ENCODE data around the gene CPED1.

CPED1 gene

DNA sequence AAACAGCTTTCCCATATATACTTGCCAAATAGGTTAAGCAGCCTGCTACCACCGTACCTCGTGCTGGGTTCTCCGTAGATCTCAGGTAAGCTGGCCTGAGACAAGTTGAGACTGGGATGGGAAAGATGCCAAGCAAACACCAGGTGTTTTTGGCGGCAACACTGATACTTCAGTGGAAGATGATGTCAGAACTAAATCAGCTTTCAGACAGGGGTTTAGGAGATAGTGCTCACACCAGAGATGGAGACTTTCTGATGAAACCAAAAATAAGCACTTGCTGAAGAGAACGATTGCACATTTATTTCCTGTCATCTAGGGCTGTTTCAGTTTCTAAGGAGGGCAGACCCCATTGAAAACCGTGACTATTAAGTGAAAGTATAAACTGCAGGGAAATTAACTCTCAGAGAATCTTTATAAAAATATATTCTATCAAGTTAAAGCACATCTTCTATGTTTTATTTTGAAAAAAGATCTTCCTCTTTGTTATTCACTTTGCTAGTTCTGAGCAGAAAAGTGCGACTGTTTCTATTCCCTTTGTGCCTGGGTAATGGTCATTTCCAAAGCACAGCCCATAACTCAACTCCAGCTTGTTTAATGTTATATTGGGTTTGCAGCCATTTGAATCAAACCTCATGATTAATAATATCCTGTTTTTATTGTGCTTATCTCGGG lies 149.9 kb downstream of the CPED1 start:
- no peak for DNase-seq (ENCODE audit: low read depth in 2 of 2)

DNA sequence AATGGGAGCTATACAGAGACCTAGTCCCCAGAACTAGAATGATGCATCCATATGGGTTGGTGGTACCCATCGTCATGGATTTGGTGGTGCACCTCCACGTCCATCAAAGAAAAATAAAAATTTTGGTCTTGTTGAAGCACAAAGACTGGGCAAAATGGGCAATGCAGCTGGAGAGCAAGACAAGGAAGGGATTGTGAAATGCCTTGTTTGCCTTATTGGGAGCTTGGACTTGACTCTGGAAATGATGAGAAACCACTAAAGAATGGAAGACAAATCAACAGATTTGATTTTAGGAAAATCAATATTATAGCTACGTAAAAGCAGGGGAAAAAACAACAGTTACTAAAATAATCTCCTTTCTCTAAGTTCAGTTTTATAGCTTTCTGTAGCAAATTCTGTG lies 150.9 kb downstream of the CPED1 start:
- DNase-seq (ENCODE audit: low read depth in 2 of 2), result no peak

DNA sequence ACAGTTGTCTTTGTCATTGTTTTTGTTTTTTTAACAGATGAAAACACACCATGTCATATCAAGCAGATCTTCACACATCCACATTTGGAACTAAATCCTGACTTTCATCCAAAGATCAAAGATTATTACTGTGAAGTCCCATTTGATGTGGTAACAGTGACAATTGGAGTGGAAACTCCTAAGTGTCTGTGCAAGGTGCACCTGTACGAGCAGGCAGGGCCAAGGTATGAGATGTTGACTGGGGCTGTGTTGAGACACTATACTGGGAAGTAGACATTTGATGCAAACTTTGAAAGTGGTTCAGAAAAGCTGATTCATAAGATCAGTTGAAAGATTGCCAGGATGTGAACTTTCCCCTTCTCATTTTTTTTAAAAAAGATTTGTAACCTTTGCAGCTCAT lies 152.3 kb downstream of the CPED1 start:
- no peak for DNase-seq (ENCODE audit: low read depth in 2 of 2)

DNA sequence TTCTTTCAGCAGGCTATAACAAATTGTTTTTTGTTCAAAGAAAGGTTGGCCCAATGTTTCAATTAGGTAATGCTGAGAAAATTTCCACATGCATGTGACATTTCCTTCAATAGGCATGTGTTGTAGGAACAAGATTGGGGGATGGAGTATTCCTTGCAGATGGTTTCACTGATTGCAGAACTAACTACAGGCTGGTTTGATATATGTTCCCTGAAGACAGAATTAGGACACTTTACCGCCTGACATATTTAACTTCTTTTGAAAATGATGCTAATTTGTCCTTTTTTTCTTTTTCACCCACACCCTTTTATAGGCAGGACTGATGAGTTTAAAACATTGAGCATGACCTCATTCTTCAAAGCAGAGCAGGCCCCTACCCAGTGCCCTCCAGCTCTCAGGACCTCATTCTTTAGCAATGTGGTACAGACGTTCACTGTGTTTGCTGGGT lies 163.3 kb downstream of the CPED1 start:
- DNase-seq (ENCODE audit: low read depth in 2 of 2), result no peak

DNA sequence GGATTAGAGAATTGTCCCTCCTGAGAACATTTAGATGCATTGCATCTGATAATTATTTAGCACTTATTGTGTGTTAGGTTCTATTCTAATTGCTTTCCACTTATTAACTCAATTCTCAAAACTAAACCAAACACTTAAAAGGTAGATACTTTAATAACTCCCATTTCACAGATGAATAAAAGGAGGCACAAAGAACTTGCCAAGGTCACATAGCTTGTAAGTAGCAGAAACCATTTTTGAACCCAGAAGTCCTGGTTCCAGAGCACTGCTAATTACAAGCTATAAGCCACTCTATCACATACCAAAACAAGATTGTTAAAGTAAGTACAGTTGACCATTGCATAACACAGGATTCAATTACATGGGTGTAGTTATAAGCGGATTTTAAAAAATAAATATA lies 164.9 kb downstream of the CPED1 start:
- DNase-seq (ENCODE audit: low read depth in 2 of 2), result no peak

DNA sequence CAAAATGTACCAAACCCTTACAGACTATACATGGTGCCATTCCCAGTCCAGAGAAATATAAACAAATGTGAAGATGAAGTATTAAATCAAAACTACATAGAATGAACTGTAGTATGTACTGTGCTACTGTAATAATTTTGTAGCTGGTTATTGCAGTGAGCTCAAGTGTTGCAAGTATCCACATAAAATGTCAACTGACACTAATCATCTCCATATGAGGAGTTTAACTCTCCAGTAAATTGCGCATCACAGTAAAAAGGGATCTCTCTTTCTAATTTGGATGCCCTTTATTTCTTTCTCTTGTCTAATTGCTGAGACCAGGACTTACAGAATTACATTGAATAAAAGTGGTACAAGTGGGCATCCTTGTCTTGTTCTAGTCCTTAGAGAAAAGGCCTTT lies 165.5 kb downstream of the CPED1 start:
- DNase-seq (ENCODE audit: low read depth in 2 of 2), result no peak

DNA sequence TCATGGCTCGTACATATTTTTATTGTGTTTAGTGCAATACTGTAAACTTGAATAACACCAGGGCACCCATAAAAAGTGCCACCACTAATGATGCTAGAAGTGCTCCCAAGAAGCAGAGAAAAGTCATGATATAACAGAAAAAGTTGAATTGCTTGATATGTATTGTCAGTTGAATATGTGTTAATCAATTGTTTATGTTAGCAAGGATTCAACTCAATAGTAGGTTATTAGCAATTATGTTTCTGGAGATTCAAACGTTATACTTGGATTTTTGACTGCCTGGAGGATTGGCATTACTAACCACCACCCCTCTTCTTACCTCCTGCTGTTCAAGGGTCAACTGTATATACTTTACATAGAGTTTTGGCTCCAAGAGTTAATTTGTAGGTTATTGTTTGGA lies 168.3 kb downstream of the CPED1 start:
- DNase-seq (ENCODE audit: low read depth in 2 of 2), result no peak

DNA sequence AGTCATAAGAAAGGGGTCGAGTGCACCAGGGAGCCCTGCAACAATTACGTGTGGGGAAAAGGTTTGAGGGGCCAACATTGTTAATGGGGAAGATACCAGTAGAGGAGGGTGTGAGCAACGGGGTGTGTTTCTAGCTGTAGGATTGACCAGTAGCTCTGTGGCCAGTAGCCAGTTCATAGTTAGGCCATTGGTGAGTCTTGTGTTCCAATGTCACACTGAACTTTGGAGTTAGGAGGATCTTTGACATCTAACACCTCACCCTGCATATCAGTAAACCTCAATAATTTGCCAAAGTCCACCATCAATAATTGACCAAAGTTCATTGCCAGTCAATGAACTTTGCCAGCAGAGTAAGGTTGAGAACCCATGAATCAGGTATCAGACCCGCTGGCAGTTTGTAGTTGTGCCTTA lies 168.8 kb downstream of the CPED1 start:
- no peak for DNase-seq (ENCODE audit: low read depth in 2 of 2)

DNA sequence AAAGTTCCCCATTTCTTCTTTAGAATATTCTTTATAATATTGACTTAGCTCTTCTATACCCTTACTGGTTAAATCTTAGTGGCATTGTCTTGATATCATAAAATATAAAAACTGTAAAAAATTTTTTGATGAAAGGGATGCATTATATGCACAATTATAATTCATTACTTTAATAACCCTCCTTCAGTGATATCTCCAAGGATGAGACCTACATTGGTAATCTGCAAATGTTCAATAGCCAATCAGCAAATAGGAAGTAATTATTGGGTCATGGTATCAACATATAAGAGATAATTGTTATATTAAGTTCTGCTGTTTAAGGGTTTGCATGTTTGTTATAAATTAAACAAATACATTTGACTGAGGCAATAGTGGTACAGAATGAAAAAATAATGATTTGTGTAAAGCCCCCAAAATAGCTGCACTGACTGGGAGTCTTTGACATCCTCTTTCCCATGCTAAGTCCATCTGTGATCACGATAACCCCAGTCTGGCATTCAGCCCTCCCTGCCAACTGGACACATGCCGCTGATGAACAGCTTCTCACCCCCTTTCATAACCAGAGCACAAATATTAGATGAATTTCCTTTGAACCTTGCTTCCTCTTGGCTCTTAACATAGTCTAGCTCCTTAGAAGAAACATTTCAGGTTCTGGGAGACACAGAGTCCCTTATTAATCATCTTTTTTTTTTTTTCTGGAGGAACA lies 169.5 kb downstream of the CPED1 start:
- no peak for DNase-seq (ENCODE audit: low read depth in 2 of 2)

DNA sequence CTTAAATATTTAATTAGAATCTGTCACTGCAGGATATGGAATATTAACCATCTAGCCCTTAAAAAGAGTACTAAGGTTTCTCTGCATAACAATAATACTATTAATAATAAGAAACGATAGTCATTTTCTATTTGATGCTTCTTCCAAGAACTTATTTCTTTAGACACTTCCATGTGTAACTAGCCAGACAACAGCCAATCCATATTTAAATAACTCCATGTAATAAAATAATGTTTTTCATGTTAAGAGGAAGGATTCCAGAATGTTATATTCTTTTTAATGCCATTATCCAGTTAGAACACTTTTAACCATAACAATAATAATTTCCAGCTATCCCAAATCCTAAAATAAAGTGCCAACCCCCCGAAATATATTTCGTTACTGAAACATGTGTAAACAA lies 170.2 kb downstream of the CPED1 start:
- DNase-seq (ENCODE audit: low read depth in 2 of 2), result no peak

DNA sequence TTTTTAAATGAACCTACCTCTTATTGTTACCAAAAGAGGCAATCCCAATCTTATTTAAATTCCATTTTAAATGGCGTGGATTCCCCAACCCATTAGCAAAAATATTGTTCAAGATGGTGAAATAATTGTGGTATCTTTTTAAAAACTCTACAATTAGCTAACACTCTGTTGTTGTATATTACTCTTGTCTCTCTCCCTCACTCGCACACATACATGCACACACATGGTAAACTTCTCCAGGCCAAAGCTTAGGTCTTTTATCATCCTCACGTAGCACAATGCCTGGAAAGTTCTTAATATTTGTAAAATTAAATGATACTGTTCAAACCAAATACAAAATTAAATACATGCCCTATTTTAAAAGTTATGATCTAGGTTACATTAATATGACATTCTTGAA lies 171.0 kb downstream of the CPED1 start:
- DNase-seq (ENCODE audit: low read depth in 2 of 2), result no peak

DNA sequence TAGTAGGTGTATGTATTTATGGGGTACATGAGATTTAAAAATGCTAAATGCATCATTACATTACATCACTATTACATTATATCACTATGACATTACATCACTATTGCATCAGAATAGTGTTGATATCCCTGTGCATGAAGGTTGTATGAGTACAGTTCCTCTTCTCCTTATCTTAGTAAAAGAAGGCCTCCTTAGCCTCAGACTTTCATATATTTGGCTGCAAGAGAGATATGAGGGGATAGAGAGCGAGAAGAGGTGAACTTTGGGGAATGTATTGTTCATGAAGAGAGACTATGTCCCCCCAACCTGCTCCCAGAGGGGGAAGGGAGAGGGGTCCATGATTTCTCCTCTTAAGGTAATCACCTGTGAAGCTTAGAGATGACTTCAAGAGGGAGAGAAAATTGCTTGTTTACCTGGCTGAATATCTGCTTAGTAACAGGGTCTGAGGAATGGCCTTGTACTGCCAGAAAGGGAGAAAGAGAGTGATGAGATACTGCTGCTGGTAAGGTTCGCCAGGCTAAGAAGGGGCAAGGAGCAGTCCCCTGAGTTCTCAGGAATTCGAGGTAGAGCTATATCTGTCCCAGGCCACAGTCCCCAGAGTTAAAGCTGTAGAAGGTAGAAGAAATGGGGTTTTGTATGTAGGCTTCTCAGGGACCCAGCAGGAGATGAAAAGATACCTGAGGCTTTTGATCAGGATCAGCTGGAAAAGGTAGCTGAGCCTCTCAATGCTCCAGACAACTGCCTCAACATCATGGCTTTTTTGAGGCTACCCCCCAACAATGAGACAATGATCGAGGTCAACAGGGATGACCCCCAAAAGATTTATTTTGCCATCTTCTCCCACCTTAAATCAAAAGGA lies 171.9 kb downstream of the CPED1 start:
- DNase-seq (ENCODE audit: low read depth in 2 of 2), result no peak

DNA sequence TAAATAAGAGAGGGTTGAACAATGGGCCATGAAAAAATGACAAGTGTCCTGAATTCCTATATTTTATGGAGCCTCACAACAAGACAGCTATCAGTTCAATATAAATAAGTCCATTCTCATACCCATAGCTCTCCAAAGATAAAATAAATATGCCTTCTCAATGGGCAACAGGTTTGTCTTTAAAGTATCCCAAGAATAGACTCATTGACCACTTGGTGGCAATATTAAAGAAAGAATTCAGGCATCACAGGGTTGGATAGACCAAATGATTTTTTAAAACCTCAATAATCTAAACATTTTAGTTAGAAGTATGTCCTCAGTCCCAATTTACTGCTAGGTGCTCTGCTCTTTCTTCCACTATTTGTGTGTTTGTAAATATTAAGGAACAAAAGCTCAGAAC lies 175.2 kb downstream of the CPED1 start:
- DNase-seq (ENCODE audit: low read depth in 2 of 2), result no peak

DNA sequence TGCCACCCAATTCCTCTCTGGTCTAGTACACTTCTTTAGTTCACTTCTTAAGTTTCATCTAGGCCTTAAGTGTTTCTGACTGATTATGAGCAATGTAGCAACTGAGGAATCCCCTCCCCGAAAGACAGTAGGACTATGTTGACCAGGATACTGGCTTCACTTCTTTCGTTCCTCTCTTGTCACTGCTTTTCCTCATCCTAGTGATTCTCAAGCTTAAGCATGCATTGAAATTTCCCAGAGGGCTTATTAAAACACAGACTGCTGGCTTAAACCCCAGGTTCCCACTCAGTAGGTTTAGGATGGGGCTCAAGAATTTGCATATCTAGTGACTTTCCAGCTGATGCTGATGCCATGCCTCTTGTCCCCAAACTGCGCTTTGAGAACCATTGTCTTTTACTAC lies 175.7 kb downstream of the CPED1 start:
- no peak for DNase-seq (ENCODE audit: low read depth in 2 of 2)

DNA sequence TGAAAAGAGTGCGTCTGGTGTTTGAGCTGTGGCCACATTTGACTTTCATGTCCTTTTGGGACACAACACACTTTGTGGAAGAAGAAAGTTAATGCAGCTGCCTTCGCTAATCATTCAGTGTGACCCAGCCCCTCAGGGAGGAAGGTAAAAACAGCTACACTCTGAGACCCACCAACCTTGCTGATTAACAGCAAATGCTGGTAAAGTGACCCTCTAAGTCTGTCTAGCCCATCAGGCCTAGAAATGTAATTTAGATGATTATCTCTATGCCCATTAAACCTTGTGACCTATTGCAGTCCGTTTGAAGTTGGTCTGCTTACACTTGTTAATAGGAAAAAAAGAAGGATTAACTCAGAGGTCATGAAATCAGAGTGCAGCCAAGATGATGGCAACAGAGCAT lies 178.4 kb downstream of the CPED1 start:
- no peak for DNase-seq (ENCODE audit: low read depth in 2 of 2)

DNA sequence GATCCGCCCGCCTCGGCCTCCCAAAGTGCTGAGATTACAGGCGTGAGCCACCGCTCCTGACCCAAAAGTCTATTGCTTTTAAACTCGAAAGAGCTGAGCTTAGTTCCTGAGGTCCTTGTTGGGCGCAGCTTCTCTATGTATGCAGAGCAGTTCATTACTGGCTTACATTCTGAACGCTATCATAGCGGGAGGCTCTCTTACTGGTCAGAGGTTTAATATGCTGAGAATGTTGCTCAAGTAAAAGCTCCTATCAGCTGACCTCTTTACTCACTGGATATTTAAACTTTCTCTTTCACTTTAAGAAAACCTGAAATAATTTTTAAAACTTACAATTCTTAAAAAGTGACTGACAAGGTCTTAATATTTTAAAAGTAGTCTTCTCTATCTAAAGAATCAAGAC lies 179.5 kb downstream of the CPED1 start:
- no peak for DNase-seq (ENCODE audit: low read depth in 2 of 2)

DNA sequence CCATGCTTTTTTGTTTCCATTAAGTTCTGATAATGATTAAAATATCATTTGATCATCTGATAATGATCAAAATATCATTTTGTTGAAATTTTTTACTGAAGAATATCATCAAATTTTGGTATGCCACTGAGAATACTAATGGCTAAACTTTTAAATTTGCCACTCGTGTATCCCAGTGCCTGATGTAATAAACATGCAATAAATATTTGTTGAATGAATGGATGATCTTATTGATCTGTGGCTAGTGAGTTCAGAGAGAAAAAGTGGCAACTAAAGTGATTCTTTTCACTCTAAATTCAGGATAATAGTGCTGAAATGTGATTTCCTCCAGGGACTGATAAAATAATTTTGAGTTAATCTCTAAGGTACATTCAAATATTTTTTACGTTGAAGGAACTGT lies 181.0 kb downstream of the CPED1 start:
- DNase-seq (ENCODE audit: low read depth in 2 of 2), result no peak

DNA sequence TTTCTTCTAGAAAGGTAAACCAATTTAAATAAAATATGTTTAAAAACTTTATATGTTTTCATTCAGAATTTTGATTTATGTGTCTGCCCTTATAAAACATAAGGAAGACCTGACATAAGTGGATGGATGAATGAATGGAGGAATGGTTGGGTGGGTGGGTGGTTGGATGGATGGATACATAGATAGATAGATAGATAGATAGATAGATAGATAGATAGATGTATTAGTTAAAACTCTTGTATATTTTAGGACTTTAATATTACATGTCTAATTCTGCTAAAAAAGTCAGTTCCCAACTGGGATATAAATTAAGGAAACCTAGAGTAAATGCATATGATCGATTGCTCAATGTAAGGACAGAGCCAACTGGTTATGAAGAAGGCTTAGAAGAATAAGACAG lies 184.0 kb downstream of the CPED1 start:
- no peak for DNase-seq (ENCODE audit: low read depth in 2 of 2)

DNA sequence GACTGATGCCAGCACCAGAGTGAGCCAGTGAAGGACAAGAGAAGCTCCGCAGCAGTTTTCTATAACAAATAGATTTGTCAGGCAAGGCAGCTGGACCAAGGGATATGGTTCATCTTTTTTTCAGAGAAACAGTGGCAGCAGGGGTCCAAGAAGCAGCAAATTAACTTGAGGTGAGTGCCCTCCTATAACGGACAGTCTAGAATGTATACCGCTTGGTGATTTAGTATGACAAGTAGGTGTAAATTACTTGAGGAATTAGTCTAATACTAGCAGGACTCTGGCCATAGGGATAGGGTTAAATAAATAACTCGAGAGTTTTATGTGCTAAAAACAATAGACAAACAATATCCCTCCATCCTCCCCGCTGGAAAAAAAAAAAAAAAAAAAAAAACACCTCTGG lies 187.3 kb downstream of the CPED1 start:
- no peak for DNase-seq (ENCODE audit: low read depth in 2 of 2)

DNA sequence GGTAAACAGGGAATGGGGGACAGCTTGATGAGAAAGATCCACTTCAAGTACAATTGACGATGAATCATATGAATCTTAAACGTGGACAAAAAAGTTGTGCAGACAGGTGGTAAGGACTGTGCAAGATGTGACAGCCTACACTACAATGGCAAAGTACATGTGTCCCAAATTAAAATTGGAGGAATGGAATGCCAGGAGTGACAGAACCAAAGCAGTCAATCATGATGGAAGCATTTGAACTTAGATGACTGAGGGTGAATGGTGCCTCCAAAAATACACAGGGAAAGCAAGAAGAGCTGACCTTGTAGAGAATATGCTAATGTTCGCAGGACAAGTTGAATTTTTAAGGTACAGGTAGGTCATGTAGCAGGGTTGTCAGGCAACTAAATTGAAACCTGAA lies 189.9 kb downstream of the CPED1 start:
- no peak for DNase-seq (ENCODE audit: low read depth in 2 of 2)

DNA sequence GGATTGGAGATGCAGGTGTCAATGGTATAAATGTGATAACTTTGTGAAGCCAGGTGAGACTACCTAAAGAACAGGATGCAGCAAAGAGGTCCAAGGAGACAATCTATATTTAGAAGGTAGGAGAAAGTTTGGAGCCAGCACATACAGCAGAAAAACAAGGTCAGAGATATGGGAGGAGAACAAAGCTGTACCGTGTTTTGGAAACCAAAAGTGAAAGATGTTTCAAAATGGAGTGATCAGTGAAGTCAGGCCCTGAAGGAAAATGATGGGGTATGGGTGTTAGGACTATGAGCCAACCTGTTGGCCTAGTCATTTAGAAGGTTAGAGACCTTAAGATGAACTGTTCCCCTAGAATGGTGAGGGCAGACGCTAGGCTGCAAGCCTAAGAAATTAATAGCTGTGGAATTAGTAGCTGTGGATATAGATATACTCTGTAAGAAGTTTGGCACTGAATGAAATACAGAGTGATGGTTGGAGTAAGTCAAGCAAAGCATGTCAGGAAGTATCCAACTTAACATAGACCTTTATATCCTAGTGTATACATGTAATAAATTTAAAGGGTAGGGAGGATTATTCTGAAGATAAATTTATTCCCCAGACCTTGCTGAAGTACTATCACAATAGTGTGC lies 190.5 kb downstream of the CPED1 start:
- DNase-seq (ENCODE audit: low read depth in 2 of 2), result no peak

DNA sequence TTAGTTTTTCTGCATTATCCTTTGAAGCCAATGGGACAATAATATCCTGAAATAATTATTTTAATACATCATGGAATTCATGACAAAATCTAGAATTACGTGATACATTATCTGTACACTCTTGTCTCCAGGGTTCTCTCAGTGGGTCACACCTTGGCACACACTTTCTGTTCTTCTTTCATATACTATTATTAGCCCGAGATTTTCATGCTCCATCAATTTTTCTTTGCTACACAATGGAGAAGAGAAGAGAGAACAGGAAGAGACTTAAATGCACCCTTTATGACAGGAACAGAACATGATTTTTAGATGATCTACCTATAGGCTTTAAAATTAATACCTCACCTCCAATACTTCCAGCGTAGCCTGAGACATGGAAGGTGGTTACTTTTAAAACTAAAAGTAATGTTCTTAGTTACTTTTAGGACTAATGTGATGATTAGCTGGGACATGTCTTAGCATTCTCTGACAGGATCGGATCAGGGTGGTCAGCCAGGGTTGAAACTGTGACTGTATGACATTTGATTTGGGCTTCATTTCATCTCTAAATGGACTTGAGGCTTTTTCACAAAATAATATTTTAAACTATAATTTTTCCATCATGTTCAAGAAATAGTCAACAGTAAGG lies 192.0 kb downstream of the CPED1 start:
- DNase-seq (ENCODE audit: low read depth in 2 of 2), result no peak
